ENCODE data around the gene RACGAP1.

DNA sequence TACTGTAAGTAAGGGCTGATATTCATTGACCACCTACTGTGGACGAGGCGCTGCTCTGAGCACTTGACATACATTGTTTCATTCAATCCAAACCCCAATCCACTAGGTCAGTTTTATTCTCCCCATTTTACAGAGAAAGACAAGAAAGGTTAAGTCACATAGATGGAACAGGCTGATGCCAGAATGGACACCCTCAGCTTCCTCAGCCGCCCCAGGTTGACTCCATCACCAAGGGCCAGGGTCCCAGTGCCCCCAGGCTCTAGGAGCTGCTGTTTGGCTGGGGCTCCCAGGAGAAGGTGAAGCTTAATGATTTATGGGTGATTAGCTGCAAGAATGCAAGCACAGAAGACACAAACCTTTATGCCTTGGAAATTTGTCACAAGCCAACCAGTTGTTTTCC, 75.4 kb downstream of the RACGAP1 start:
- TF ChIP-seq, protein P1, sequence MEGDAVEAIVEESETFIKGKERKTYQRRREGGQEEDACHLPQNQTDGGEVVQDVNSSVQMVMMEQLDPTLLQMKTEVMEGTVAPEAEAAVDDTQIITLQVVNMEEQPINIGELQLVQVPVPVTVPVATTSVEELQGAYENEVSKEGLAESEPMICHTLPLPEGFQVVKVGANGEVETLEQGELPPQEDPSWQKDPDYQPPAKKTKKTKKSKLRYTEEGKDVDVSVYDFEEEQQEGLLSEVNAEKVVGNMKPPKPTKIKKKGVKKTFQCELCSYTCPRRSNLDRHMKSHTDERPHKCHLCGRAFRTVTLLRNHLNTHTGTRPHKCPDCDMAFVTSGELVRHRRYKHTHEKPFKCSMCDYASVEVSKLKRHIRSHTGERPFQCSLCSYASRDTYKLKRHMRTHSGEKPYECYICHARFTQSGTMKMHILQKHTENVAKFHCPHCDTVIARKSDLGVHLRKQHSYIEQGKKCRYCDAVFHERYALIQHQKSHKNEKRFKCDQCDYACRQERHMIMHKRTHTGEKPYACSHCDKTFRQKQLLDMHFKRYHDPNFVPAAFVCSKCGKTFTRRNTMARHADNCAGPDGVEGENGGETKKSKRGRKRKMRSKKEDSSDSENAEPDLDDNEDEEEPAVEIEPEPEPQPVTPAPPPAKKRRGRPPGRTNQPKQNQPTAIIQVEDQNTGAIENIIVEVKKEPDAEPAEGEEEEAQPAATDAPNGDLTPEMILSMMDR (IDR thresholded peaks at IDR 0.05) = no peak
- no peak for TF ChIP-seq EZH2 (IDR thresholded peaks at IDR 0.05; ENCODE audit: borderline replicate concordance, insufficient read depth, low read depth, low read length, poor library complexity, severe bottlenecking)

All from B cell (primary cell).